Heart right ventricle (tissue), 16 donors: Measurements from ENCODE around the gene ADNP. TPM values are rescaled to one million over a fixed set of nuclear protein-coding genes. Genes with fewer than 3 reads are reported as not detected.

Source experiments
- ATAC-seq, 8 donors: fragments of 200-7000 bp; cut with Tn5 transposase; one replicate each; pipeline ENCODE4 v1.9.1; 2020; ENCODE audit warnings: mild to moderate bottlenecking in 8 of 8, moderate library complexity in 8 of 8, moderate number of reproducible peaks in 1 of 8
- DNase-seq, 2 donors: peaks; one replicate each; pipeline ENCODE4 v3.0.0-alpha.2; 2020
- H3K27ac ChIP-seq, 10 donors: fragments of 200-600 bp; sonication (generic) in 2 of 10; one replicate each; pipeline versions ENCODE4 v1.5.0 to v1.8.0; 2020 to 2022; ENCODE audit warnings: mild to moderate bottlenecking in 3 of 10
- H3K27me3 ChIP-seq, 7 donors: fragments of 200-600 bp; one replicate each; pipeline ENCODE4 v1.8.0; 2021 to 2022; ENCODE audit warnings: mild to moderate bottlenecking in 2 of 7
- H3K36me3 ChIP-seq, 9 donors: fragments of 200-600 bp; sonication (generic) in 1 of 9; one replicate each; pipeline versions ENCODE4 v1.5.0 to v1.8.0; 2020 to 2022; ENCODE audit warnings: mild to moderate bottlenecking in 2 of 9
- H3K4me1 ChIP-seq, 9 donors: fragments of 200-600 bp; sonication (generic) in 1 of 9; one replicate each; pipeline versions ENCODE4 v1.5.0 to v1.8.0; 2020 to 2022; ENCODE audit warnings: mild to moderate bottlenecking in 4 of 9
- H3K4me3 ChIP-seq, 10 donors: fragments of 200-600 bp; sonication (generic) in 2 of 10; one replicate each; pipeline versions ENCODE4 v1.5.0 to v1.8.0; 2020 to 2022; ENCODE audit warnings: mild to moderate bottlenecking in 7 of 10, moderate library complexity in 2 of 10
- H3K9me3 ChIP-seq, 11 donors: fragments of 200-600 bp in 10 of 11; sonication (generic) in 2 of 11; one replicate each; pipeline versions ENCODE4 v1.5.0 to v1.8.0; 2013 to 2022; ENCODE audit warnings: mild to moderate bottlenecking in 2 of 11, control low read depth in 1 of 11, moderate library complexity in 1 of 11
- CTCF ChIP-seq, 9 donors: fragments of 200-600 bp; sonication (generic) in 2 of 9; IDR thresholded peaks; one replicate each; pipeline versions ENCODE4 v1.5.0 to v1.8.0; 2021 to 2022; ENCODE audit warnings: antibody characterized with exemption in 9 of 9, mild to moderate bottlenecking in 5 of 9, moderate library complexity in 1 of 9
- WGBS, 2 donors: extraction: QIAGEN DNeasy Blood & Tissue Kit; methylation state at CpG; one replicate each; pipeline ENCODE4 v1.1.7; 2013; ENCODE audit warnings: inconsistent platforms in 1 of 2; 5-methylcytosine and 5-hydroxymethylcytosine counted together
- intact Hi-C, 10 donors: fragments of 100-400 bp; cut with DNase I; formaldehyde crosslinking; loops; one replicate each; pipeline versions ENCODE4 v1.11.1 to v1.14.2; 2022
- polyA plus RNA-seq, 2 donors: library from polyadenylated mRNA; stranded (reverse); fragments of 200-250 nt; gene quantifications; one replicate each; pipeline ENCODE4 v1.2.3, GENCODE V29; 2013
- total RNA-seq, 10 donors: library from RNA; stranded (reverse); fragmentation: NEBNext Ultra II Directional in 3 of 10; extraction: Animal tissue kit (Norgen Biotek cat#: 25700) in 3 of 10; gene quantifications; one replicate each; pipeline versions ENCODE4 v1.2.1 to v1.2.4, GENCODE V29; 2021 to 2023
- donor health status: Arrhythmogenic right ventricular cardiomyopathy.
- donor health status: ischemic (EF 13 %, LVEDD 7.1; RV severe dilation, severe dysfunction).
- donor health status: healthy with polysubstance abuse.
- donor health status: DM: no; HTN: yes; CAD: no.
- donor health status: DM: no; HTN: no; CAD: no.
- donor health status: ischemic (EF 25% LVEDD 6.9; RV normal size, moderate dysfunction).
- donor health status: ischemic (EF 25% LVEDD 5.7; RV mildly dilated, moderate dysfunction).
- donor health status: healthy.
- donor health status: DM: yes; HTN: yes; CAD: no.
- donor health status: Ischemic cardiomyopathy.
- donor health status: ischemic (EF 35%, LVEDD 5.7; RV mildly dilated, moderate dysfunction).
- donor health status: nonischemic (EF 11% LVEDD 7.7; RV severe dilation, severe dysfunction).
- donor health status: DM: yes; HTN: yes; CAD: no.
- donor health status: PGD.
- donor health status: ischemic (EF 29% LVEDD 5.4; RV normal size, mild dysfunction).
- donor health status: nonischemic (EF 23%, LVEDD 6.1; RV moderate dilation, normal function).

The ADNP gene
- total and polyA plus RNA-seq, 12 donors, result 14.6 to 46.1 (median 37.9) TPM

GRCh38 chr20:50957798-50958614, 26.8 kb upstream of the ADNP start, which contains the start of gene DPM1:
Gene DPM1, minus strand, starts transcription at chr20:50958532. Its CDS starts 9 bp downstream, at chr20:50958523.
- intact Hi-C loops, result loop anchor here in 3 of 10 donors (1.0 to 5.0 kb wide), 4 partner anchors 27 to 166 kb away; partner anchors contain the start of genes ADNP (in 3 of the 3) and BCAS4 (in 1 of the 3)
- H3K9me3 ChIP-seq, result peaks cover 0 to 3% (median 0%) of the 10 kb centered on the region in 11 donors
- TF ChIP-seq CTCF (IDR thresholded peaks at IDR 0.05), result no peak
- ATAC-seq, result peak; percentile 86 to 95 (median 92)
- peak within 1 kb of the TSS; percentile 83 to 97 (median 93) for H3K27ac ChIP-seq
- peak; percentile 81 to 92 for DNase-seq
- 0 to 1% methylated on average over 52 of the region's 52 CpGs for WGBS, 2 donors
- peaks cover 9 to 60% (median 45%) of the 10 kb centered on the region in 9 donors for H3K4me1 ChIP-seq
- peaks cover 0 to 46% (median 13%) of the 10 kb centered on the region in 9 donors for H3K36me3 ChIP-seq
- peak within 1 kb of the TSS; percentile 77 to 100 (median 90) for H3K4me3 ChIP-seq
- H3K27me3 ChIP-seq, result no peaks in the 10 kb centered on the region

GRCh38 chr20:50957276-50957675, 26.0 kb upstream of the ADNP start:
- DNase-seq (peak in 1 of 2 donors; percentile 16), ATAC-seq (peak in 3 of 8 donors; percentile 38 to 43 (median 41))
- no peak for TF ChIP-seq CTCF (IDR thresholded peaks at IDR 0.05)
- intact Hi-C loops, result loop anchor here in 1 of 10 donors (5.0 kb wide), 1 partner anchor 165 kb away; no protein-coding TSS in a partner anchor
- peak overlapping the region; percentile 77 to 100 (median 90) for H3K4me3 ChIP-seq
- peaks cover 0 to 47% (median 14%) of the 10 kb centered on the region in 9 donors for H3K36me3 ChIP-seq
- H3K27me3 ChIP-seq, result no peaks in the 10 kb centered on the region
- H3K4me1 ChIP-seq, result peaks cover 9 to 60% (median 45%) of the 10 kb centered on the region in 9 donors
- H3K27ac ChIP-seq, result peak overlapping the region in 8 of 10 donors; percentile 83 to 97 (median 93)
- peaks cover 0 to 2% (median 0%) of the 10 kb centered on the region in 11 donors for H3K9me3 ChIP-seq
- WGBS, 2 donors, result 14 to 15% methylated on average over 7 of the region's 7 CpGs

- H3K27ac ChIP-seq, result no peak overlapping the region
- no peak for DNase-seq
- H3K9me3 ChIP-seq, result no peaks in the 10 kb centered on the region
- H3K4me1 ChIP-seq, result peaks cover 6 to 40% (median 30%) of the 10 kb centered on the region in 9 donors
- ATAC-seq, result no peak
- H3K4me3 ChIP-seq, result no peak overlapping the region
- H3K36me3 ChIP-seq, result peaks cover 0 to 68% (median 41%) of the 10 kb centered on the region in 9 donors
- intact Hi-C loops, result no loop called here
- no peaks in the 10 kb centered on the region for H3K27me3 ChIP-seq
- no peak for TF ChIP-seq CTCF (IDR thresholded peaks at IDR 0.05)
Observed at GRCh38 chr20:50953821-50954220, 22.6 kb upstream of the ADNP start.

DNA sequence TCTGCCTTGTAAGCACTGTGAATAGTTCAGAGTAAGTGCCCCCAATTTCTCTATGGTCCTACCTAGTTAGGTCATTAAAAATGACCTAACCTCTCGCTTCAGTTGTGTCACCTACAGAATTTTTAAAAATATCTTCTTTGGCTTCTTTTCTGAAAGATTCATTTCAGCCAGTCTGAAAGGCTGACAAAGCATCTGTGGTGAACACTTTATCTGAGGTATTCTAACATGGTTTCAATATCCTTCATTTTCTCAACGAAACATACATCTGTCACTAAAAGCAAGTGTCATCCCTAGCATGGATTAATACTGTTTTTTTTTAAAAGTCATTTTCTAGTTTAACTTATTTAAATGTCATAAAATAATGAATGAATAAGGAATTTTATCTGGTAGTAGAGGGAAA, 22.0 kb upstream of the ADNP start:
- no peak for TF ChIP-seq CTCF (IDR thresholded peaks at IDR 0.05)
- no peak for DNase-seq
- Histone ChIP-seq H3K9me3 (no peaks in the 10 kb centered on the region), H3K4me3 (no peak overlapping the region), H3K27me3 (no peaks in the 10 kb centered on the region), H3K27ac (no peak overlapping the region), H3K36me3 (peaks cover 0 to 74% (median 48%) of the 10 kb centered on the region in 9 donors), H3K4me1 (peaks cover 6 to 46% (median 30%) of the 10 kb centered on the region in 9 donors)
- intact Hi-C loops, result no loop called here
- no peak for ATAC-seq
- WGBS, 2 donors, result 90% methylated on average over 2 of the region's 2 CpGs
